Gastrocnemius medialis (tissue), 4 donors: ENCODE results near the gene KLF3.

Source experiments
- CTCF ChIP-seq, 5 experiments: fragments of 450-650 bp in 3 of 5; fragments of 200-600 bp in 2 of 5; sonication (generic) in 2 of 5; IDR thresholded peaks in 4 of 5; conservative IDR thresholded peaks in 1 of 5; 1 replicate in 4 of 5; 2 replicates in 1 of 5; pipeline ENCODE4 v1.5.1; 2016 to 2019; ENCODE audit warnings: antibody characterized with exemption in 5 of 5, mild to moderate bottlenecking in 3 of 5, moderate library complexity in 3 of 5
- POLR2A ChIP-seq, 2 donors: fragments of 450-650 bp; IDR thresholded peaks; one replicate each; pipeline ENCODE4 v1.6.1; 2017; ENCODE audit warnings: antibody characterized with exemption in 2 of 2, mild to moderate bottlenecking in 2 of 2, moderate library complexity in 2 of 2

- TF ChIP-seq POLR2A (IDR thresholded peaks at IDR 0.05): no peak
- no peak for TF ChIP-seq CTCF (IDR thresholded peaks at IDR 0.05 in 4 of 5, conservative IDR thresholded peaks at IDR 0.05 in 1 of 5)
Measured at GRCh38 chr4:38656111-38656510, 7.9 kb upstream of the KLF3 start.
